ENCODE data around the gene TMPRSS2.

DNA sequence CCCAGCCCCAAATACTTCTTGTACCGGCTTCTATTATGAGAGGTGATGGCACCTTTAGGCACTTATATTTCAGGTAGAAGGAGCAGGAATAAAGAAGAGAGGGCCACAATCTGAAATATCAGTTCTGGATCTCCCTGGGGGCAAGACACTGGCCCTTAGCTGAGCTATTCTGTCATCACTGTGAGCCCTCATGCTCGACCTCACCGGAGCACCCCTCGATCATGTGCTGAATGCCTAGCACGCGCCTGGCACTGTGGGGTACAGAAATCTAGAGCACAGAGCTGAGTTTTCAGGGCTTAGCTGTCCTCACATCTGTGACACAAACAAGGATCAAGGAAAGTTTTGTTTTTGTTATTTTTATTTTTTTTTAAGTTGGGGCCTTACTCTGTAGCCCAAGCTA, 89.6 kb downstream of the TMPRSS2 start:
- TF ChIP-seq, protein P1, sequence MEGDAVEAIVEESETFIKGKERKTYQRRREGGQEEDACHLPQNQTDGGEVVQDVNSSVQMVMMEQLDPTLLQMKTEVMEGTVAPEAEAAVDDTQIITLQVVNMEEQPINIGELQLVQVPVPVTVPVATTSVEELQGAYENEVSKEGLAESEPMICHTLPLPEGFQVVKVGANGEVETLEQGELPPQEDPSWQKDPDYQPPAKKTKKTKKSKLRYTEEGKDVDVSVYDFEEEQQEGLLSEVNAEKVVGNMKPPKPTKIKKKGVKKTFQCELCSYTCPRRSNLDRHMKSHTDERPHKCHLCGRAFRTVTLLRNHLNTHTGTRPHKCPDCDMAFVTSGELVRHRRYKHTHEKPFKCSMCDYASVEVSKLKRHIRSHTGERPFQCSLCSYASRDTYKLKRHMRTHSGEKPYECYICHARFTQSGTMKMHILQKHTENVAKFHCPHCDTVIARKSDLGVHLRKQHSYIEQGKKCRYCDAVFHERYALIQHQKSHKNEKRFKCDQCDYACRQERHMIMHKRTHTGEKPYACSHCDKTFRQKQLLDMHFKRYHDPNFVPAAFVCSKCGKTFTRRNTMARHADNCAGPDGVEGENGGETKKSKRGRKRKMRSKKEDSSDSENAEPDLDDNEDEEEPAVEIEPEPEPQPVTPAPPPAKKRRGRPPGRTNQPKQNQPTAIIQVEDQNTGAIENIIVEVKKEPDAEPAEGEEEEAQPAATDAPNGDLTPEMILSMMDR (IDR thresholded peaks at IDR 0.05) = no peak
- no peak for TF ChIP-seq POLR2A (IDR thresholded peaks at IDR 0.05)
- TF ChIP-seq POLR2AphosphoS5 (IDR thresholded peaks at IDR 0.05) = no peak
- no peak for TF ChIP-seq EP300 (IDR thresholded peaks at IDR 0.05)
